Right hindlimb (tissue), 1 donor: Measurements from ENCODE around the gene MRPL27.
"Not testable (repeated sequence)": the region's sequence is repeated elsewhere in the genome, so short reads cannot be mapped to it uniquely, and the experiment has no call there.

Experiments used
- DNase-seq: peaks from one replicate; pipeline ENCODE4 v3.0.0-alpha.2; 2018

Gene MRPL27

GRCh38 chr17:50372758-50373556, at the start of gene MRPL27, which contains the start of gene EME1:
TSS of gene MRPL27 (minus strand) at chr17:50373184. CDS start at chr17:50373170, 14 bp downstream.
TSS of gene EME1 (plus strand) at chr17:50373229. CDS start at chr17:50375209, 1,980 bp downstream.
- peak; percentile 93 for DNase-seq

GRCh38 chr17:50422738-50423137, 49.8 kb upstream of the MRPL27 start:
- no peak for DNase-seq

GRCh38 chr17:50421308-50422051, 48.5 kb upstream of the MRPL27 start:
- no peak for DNase-seq

- no peak for DNase-seq
These were observed 47.6 kb upstream of the MRPL27 start for GRCh38 chr17:50420419-50421112.

GRCh38 chr17:50419577-50419976, 46.6 kb upstream of the MRPL27 start:
- not testable (repeated sequence) for DNase-seq

- DNase-seq = no peak
These were observed 41.8 kb upstream of the MRPL27 start for GRCh38 chr17:50414808-50415207.

GRCh38 chr17:50412188-50412732, 39.3 kb upstream of the MRPL27 start:
- DNase-seq = no peak

- no peak for DNase-seq
These were observed 34.9 kb upstream of the MRPL27 start for GRCh38 chr17:50407921-50408320.

- DNase-seq = no peak
These were observed 33.6 kb upstream of the MRPL27 start for GRCh38 chr17:50406578-50406977.

- not testable (repeated sequence) for DNase-seq
These were observed 32.4 kb upstream of the MRPL27 start for GRCh38 chr17:50405351-50405750.

GRCh38 chr17:50399591-50399990, 26.6 kb upstream of the MRPL27 start:
- not testable (repeated sequence) for DNase-seq

- not testable (repeated sequence) for DNase-seq
These were observed 25.7 kb upstream of the MRPL27 start for GRCh38 chr17:50398672-50399071.

GRCh38 chr17:50397919-50398285, 24.9 kb upstream of the MRPL27 start:
- DNase-seq = no peak

- DNase-seq = peak; percentile 93
These were observed 24.3 kb upstream of the MRPL27 start, which contains the start of gene LRRC59 for GRCh38 chr17:50397111-50397918. TSS of gene LRRC59 (minus strand) at chr17:50397523. CDS start at chr17:50397317, 206 bp downstream.

GRCh38 chr17:50396261-50397110, 23.5 kb upstream of the MRPL27 start:
- DNase-seq = peak; percentile 53

GRCh38 chr17:50394711-50395110, 21.7 kb upstream of the MRPL27 start:
- DNase-seq = no peak

GRCh38 chr17:50393700-50394099, 20.7 kb upstream of the MRPL27 start:
- no peak for DNase-seq

GRCh38 chr17:50392621-50393020, 19.6 kb upstream of the MRPL27 start:
- no peak for DNase-seq

GRCh38 chr17:50389534-50389933, 16.6 kb upstream of the MRPL27 start:
- no peak for DNase-seq

- no peak for DNase-seq
These were observed 15.7 kb upstream of the MRPL27 start for GRCh38 chr17:50388728-50389127.

GRCh38 chr17:50386510-50386909, 13.5 kb upstream of the MRPL27 start:
- DNase-seq = peak; percentile 52
